Osteocyte (in vitro differentiated cells): ENCODE results near the gene CRHBP. TPM values are rescaled to one million over a fixed set of nuclear protein-coding genes. Genes with fewer than 3 reads are reported as not detected.

Experiments used
- DNase-seq: peaks from one replicate; pipeline ENCODE4 v3.0.0; 2021; ENCODE audit warnings: mixed read lengths; ENCODE audit not compliant: unreplicated experiment; ENCODE audit errors: extremely low spot score
- H3K27ac Mint-ChIP-seq: one replicate; pipeline ENCODE4 v1.8.0; 2021; ENCODE audit warnings: mild to moderate bottlenecking, mixed read lengths; ENCODE audit not compliant: unreplicated experiment
- H3K27me3 Mint-ChIP-seq: one replicate; pipeline ENCODE4 v1.8.0; 2021; ENCODE audit warnings: mixed read lengths; ENCODE audit not compliant: unreplicated experiment
- H3K36me3 Mint-ChIP-seq: one replicate; pipeline ENCODE4 v1.8.0; 2021; ENCODE audit warnings: mixed read lengths; ENCODE audit not compliant: unreplicated experiment
- H3K4me1 Mint-ChIP-seq: one replicate; pipeline ENCODE4 v1.8.0; 2021; ENCODE audit warnings: mixed read lengths; ENCODE audit not compliant: unreplicated experiment
- H3K4me3 Mint-ChIP-seq: one replicate; pipeline ENCODE4 v1.8.0; 2021; ENCODE audit warnings: mild to moderate bottlenecking, moderate library complexity, mixed read lengths; ENCODE audit not compliant: unreplicated experiment
- H3K9me3 Mint-ChIP-seq: one replicate; pipeline ENCODE4 v1.8.0; 2021; ENCODE audit warnings: mixed read lengths; ENCODE audit not compliant: unreplicated experiment
- total RNA-seq: library from RNA; stranded (reverse); gene quantifications from 2 replicates; pipeline ENCODE4 v1.2.1, GENCODE V29; 2021
- TF ChIP-seq, protein P1 (sequence below): fragments of 200-600 bp; sonication (generic); IDR thresholded peaks from 2 replicates; pipeline ENCODE4 v1.5.0; 2021; ENCODE audit warnings: antibody characterized with exemption, mild to moderate bottlenecking, moderate library complexity

Gene CRHBP
- total RNA-seq, 1 donor from 2014 or later: 9.6 TPM

DNA sequence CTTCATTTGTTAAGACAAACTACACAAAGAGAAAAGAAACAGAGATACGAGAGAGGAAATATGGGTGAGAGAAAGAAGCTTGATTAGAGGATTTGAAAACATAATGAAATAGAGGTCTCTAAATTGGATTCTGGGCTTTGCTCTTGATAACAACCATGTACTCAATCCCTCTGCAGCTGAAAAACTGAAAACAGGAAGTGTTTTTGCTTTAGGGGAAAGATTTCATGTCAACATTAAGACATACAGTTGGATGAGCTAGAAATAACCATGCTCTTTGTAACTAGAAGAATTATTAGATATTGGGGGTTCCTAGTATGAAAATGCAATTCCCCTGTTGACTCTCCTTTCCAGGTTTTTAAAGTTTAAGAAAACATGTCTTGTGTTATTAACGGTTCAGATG lies 21.9 kb downstream of the CRHBP start:
- DNase-seq: no peak
- H3K9me3 Mint-ChIP-seq: no peaks in the 10 kb centered on the region
- H3K27me3 Mint-ChIP-seq: no peaks in the 10 kb centered on the region
- peaks cover 5% of the 10 kb centered on the region for H3K4me1 Mint-ChIP-seq
- H3K36me3 Mint-ChIP-seq: no peaks in the 10 kb centered on the region
- no peak overlapping the region for H3K4me3 Mint-ChIP-seq
- no peak overlapping the region for H3K27ac Mint-ChIP-seq
- TF ChIP-seq, protein P1, sequence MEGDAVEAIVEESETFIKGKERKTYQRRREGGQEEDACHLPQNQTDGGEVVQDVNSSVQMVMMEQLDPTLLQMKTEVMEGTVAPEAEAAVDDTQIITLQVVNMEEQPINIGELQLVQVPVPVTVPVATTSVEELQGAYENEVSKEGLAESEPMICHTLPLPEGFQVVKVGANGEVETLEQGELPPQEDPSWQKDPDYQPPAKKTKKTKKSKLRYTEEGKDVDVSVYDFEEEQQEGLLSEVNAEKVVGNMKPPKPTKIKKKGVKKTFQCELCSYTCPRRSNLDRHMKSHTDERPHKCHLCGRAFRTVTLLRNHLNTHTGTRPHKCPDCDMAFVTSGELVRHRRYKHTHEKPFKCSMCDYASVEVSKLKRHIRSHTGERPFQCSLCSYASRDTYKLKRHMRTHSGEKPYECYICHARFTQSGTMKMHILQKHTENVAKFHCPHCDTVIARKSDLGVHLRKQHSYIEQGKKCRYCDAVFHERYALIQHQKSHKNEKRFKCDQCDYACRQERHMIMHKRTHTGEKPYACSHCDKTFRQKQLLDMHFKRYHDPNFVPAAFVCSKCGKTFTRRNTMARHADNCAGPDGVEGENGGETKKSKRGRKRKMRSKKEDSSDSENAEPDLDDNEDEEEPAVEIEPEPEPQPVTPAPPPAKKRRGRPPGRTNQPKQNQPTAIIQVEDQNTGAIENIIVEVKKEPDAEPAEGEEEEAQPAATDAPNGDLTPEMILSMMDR: no peak

DNA sequence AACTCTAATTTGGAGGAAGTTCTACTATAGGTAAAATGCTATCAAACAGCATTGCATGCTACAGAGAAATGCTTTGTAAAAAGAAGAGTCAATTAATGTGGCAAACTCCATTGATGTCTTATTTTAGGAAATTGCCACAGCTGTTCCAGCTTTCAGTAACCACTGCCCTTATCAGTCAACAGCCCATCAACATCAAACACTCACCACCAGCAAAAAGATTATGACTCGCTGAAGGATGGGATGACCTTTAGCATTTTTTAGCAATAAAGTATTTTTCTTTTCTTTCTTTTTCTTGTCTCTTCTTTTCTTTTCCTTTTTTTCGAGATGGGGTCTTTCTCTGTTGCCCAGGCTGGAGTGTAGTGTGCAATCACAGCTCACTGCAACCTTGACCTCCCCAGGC lies 26.0 kb downstream of the CRHBP start:
- no peaks in the 10 kb centered on the region for H3K9me3 Mint-ChIP-seq
- peaks cover 5% of the 10 kb centered on the region for H3K4me1 Mint-ChIP-seq
- H3K36me3 Mint-ChIP-seq: no peaks in the 10 kb centered on the region
- DNase-seq: no peak
- peaks cover 3% of the 10 kb centered on the region for H3K27me3 Mint-ChIP-seq
- no peak overlapping the region for H3K27ac Mint-ChIP-seq
- H3K4me3 Mint-ChIP-seq: no peak overlapping the region
- TF ChIP-seq, protein P1: no peak

DNA sequence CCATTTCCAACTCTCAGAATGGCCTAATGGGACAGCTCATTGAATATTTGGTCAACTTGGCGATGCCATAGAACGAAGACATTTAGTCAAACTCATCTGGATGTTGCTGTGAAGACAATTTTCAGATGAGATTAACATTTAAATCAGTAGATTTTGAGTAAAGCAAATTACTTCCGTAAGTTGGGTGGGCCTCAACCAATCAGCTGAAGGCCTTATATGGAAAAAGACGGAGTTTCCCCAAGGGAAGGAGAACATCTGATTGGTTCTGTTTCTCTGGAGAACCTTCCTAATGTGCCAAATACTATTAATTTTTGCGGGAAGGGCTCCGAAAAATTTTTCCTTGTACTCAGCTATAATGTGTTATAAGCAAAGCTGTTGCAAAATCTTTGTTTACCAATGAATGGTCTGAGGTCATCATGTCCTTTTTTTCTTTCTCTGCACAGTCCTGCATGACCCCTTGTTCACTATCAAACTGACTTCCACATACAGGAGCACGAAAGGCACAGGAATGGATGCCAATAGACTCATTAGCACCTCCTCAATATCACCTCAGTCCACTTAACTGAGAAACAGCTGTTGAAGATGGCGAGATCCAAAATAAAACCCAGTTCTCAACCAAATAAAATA lies 27.8 kb downstream of the CRHBP start:
- Mint-ChIP-seq H3K4me3 (no peak overlapping the region), H3K36me3 (no peaks in the 10 kb centered on the region), H3K4me1 (no peaks in the 10 kb centered on the region), H3K9me3 (no peaks in the 10 kb centered on the region), H3K27ac (no peak overlapping the region), H3K27me3 (peaks cover 3% of the 10 kb centered on the region)
- TF ChIP-seq, protein P1: no peak
- no peak for DNase-seq

DNA sequence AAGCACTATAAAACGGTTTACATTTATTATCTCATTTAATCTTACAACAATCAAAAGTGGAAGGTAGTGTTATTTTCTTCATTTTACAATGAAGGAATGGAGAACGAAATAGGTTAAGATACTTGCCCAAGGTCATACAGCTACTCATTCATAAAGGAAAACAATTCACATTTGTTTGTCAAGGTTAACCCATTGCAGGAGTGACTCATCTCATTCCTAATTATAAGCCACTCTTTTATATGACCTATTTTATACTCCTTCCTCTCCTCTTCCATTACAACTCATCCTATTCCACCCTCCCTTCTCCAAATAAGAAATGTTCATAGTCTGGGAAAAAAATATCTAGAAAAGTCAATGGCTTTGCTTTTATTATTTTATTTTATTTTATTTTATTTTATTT lies 29.6 kb downstream of the CRHBP start:
- no peak for DNase-seq
- H3K27ac Mint-ChIP-seq: no peak overlapping the region
- H3K4me3 Mint-ChIP-seq: no peak overlapping the region
- TF ChIP-seq, protein P1: no peak
- no peaks in the 10 kb centered on the region for H3K9me3 Mint-ChIP-seq
- H3K4me1 Mint-ChIP-seq: no peaks in the 10 kb centered on the region
- H3K36me3 Mint-ChIP-seq: no peaks in the 10 kb centered on the region
- H3K27me3 Mint-ChIP-seq: peaks cover 3% of the 10 kb centered on the region

DNA sequence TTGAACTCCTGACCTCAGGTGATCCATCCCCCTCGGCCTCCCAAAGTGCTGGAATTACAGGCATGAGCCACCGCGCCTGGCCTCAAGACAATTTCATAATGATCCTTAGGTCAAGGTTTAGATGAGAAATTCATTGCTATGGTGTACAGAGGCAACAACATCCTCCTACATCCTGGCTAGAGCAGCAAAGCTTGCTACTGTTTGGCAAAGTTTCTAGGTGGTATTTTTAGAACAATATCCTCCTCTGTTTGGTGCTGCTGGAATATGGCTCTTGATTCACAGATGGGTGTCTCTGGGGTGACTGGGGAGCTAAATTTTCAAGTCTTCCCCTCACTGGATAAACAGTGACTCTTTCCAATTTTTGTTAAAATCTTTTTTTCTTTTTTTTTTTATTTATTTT lies 30.6 kb downstream of the CRHBP start:
- TF ChIP-seq, protein P1: no peak
- H3K36me3 Mint-ChIP-seq: no peaks in the 10 kb centered on the region
- no peak overlapping the region for H3K27ac Mint-ChIP-seq
- DNase-seq: no peak
- H3K4me1 Mint-ChIP-seq: no peaks in the 10 kb centered on the region
- no peak overlapping the region for H3K4me3 Mint-ChIP-seq
- H3K27me3 Mint-ChIP-seq: peaks cover 3% of the 10 kb centered on the region
- H3K9me3 Mint-ChIP-seq: no peaks in the 10 kb centered on the region
